ENCODE results near the gene CAMK1D. TPM values are rescaled to one million over a fixed set of nuclear protein-coding genes. Genes with fewer than 3 reads are reported as not detected.

CAMK1D gene
- total and polyA plus RNA-seq, 8 donors, result 4.4 to 10.8 (median 4.8) TPM

DNA sequence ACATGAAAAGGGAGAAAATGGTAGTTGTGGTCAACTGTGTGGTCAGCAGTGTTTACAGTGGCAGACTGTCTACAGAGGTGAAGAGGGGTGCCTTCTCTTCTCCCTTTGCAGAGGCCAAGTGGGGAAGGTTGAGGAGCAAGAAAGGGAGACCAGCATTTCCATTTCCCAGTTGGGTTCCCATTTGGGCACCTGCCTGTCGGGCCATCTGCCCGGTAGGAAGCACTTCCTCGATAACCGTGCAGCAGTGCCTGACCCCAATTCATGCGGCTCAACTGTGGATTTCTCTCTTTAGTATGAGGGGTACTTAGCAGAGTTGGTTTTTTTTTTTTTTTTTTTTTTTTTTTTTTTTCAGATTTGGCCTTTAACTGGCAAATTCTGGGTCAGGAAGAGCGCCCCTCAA, 525.2 kb downstream of the CAMK1D start:
- H3K27ac ChIP-seq, result no peak overlapping the region

DNA sequence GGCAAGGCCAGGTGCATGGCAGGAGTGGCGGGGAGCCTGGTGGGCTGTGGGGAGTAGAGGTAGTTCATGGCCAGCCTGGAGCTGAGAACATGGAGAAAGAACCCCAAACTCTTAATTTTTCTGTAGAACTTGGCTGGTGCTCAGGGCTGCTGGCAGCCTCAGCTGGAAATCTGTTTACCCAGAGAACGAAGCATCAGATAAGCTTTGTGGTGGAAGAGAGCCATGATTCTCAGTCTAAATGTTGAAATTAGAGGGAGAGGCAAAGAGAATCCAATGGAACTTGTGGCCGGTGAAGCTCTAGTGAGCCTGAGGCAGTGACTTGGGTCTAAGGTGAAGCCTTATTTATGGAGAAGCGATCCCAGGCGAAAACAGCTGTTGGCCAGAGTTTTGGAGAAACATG, 525.8 kb downstream of the CAMK1D start:
- peak in 2 of 4 donors; percentile 75 to 83 for DNase-seq
- intact Hi-C loops (cut with DNase I), result no loop called here
- Histone ChIP-seq H3K36me3 (no peaks in the 10 kb centered on the region), H3K4me1 (no peaks in the 10 kb centered on the region), H3K27ac (no peak overlapping the region), H3K27me3 (no peaks in the 10 kb centered on the region), H3K9me3 (no peaks in the 10 kb centered on the region), H3K4me3 (no peak overlapping the region)
- no peak for ATAC-seq
- TF ChIP-seq, protein P1, sequence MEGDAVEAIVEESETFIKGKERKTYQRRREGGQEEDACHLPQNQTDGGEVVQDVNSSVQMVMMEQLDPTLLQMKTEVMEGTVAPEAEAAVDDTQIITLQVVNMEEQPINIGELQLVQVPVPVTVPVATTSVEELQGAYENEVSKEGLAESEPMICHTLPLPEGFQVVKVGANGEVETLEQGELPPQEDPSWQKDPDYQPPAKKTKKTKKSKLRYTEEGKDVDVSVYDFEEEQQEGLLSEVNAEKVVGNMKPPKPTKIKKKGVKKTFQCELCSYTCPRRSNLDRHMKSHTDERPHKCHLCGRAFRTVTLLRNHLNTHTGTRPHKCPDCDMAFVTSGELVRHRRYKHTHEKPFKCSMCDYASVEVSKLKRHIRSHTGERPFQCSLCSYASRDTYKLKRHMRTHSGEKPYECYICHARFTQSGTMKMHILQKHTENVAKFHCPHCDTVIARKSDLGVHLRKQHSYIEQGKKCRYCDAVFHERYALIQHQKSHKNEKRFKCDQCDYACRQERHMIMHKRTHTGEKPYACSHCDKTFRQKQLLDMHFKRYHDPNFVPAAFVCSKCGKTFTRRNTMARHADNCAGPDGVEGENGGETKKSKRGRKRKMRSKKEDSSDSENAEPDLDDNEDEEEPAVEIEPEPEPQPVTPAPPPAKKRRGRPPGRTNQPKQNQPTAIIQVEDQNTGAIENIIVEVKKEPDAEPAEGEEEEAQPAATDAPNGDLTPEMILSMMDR (IDR thresholded peaks at IDR 0.05), result no peak

More for the DNA sequence above, 525.2 kb downstream of the CAMK1D start:
- H3K4me1 ChIP-seq, result no peaks in the 10 kb centered on the region
- DNase-seq (no peak), ATAC-seq (no peak)
- no peak overlapping the region for H3K4me3 ChIP-seq
- intact Hi-C loops (cut with DNase I), result no loop called here
- no peaks in the 10 kb centered on the region for H3K9me3 ChIP-seq
- H3K27me3 ChIP-seq, result no peaks in the 10 kb centered on the region
- no peaks in the 10 kb centered on the region for H3K36me3 ChIP-seq
- TF ChIP-seq, protein P1 (IDR thresholded peaks at IDR 0.05), result no peak

- TF ChIP-seq, protein P1 (IDR thresholded peaks at IDR 0.05), result no peak
- no peak for ATAC-seq
- Histone ChIP-seq H3K9me3 (no peaks in the 10 kb centered on the region), H3K27me3 (no peaks in the 10 kb centered on the region), H3K27ac (no peak overlapping the region), H3K36me3 (no peaks in the 10 kb centered on the region), H3K4me3 (no peak overlapping the region), H3K4me1 (no peaks in the 10 kb centered on the region)
- intact Hi-C loops (cut with DNase I), result no loop called here
- DNase-seq, result no peak
Observed at GRCh38 chr10:12876266-12876665, 526.9 kb downstream of the CAMK1D start.

- Histone ChIP-seq H3K27ac (no peak overlapping the region), H3K36me3 (no peaks in the 10 kb centered on the region), H3K4me3 (no peak overlapping the region), H3K27me3 (no peaks in the 10 kb centered on the region), H3K9me3 (no peaks in the 10 kb centered on the region), H3K4me1 (no peaks in the 10 kb centered on the region)
- TF ChIP-seq, protein P1 (IDR thresholded peaks at IDR 0.05), result no peak
- no peak for DNase-seq
- intact Hi-C loops (cut with DNase I), result no loop called here
- no peak for ATAC-seq
Observed at GRCh38 chr10:12877150-12877549, 527.8 kb downstream of the CAMK1D start.

- intact Hi-C loops (cut with DNase I), result no loop called here
Observed at GRCh38 chr10:12880423-12880822, 531.1 kb downstream of the CAMK1D start.

More at GRCh38 chr10:12880423-12880822, 531.1 kb downstream of the CAMK1D start:
- ATAC-seq (no peak), DNase-seq (peak in 2 of 4 donors; percentile 35 to 49)
- Histone ChIP-seq H3K4me1 (no peaks in the 10 kb centered on the region), H3K27me3 (no peaks in the 10 kb centered on the region), H3K27ac (no peak overlapping the region), H3K36me3 (no peaks in the 10 kb centered on the region), H3K4me3 (no peak overlapping the region), H3K9me3 (no peaks in the 10 kb centered on the region)
- TF ChIP-seq, protein P1 (IDR thresholded peaks at IDR 0.05), result no peak

Data from left lung (tissue), 10 donors.